ENCODE results near the gene UTP11.

The UTP11 gene

GRCh38 chr1:37998913-37999429 is 13.6 kb upstream of the UTP11 start:
- H3K36me3 Mint-ChIP-seq: peaks cover 12% of the 10 kb centered on the region
- H3K27me3 Mint-ChIP-seq: no peaks in the 10 kb centered on the region
- peak overlapping the region; percentile 85 for H3K27ac Mint-ChIP-seq
- peaks cover 52% of the 10 kb centered on the region for H3K4me1 Mint-ChIP-seq (ENCODE audit: low read depth)
- no peaks in the 10 kb centered on the region for H3K9me3 Mint-ChIP-seq (ENCODE audit: low read depth)
- H3K4me3 Mint-ChIP-seq: peak overlapping the region; percentile 71

DNA sequence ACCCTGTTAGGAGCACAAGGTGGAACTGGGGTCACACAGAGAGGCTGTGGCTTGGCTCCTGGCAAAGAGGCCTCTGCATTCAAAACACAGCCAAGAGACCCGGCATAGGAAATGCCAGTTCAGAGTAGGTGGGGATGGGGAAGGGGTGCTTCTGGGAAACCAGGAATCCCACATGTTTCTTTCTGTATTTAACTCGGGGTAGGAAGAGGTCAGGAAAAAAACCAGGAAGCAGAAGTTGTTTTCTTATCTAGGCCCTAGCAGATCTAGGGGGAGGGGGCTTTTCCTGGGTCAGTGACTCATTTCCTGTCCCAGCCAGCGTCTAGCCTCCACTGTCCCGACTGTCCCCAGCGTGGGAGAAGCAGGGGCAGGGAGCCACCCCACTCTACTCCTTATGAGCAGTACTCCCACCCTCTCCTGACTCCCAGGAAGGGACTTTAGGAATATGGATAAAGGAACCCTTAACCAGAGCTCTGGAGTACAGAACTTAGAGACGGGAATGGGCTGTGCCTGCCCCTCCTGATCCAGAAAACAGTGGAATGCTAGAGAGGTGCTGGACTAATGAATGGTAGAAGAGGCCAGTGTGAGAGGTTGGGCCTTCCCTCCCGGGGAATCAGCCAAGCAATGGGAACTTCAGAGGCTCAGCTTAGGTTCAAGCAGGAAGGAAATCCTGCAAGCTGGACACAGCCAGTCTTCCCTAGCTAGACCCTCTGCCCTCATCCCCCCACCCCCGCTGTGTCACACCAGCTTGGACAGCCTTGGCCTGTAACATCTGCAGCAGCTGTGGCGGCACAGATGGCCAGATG is 12.9 kb upstream of the UTP11 start:
- H3K27me3 Mint-ChIP-seq: no peaks in the 10 kb centered on the region
- H3K27ac Mint-ChIP-seq: peak overlapping the region; percentile 85
- H3K4me1 Mint-ChIP-seq (ENCODE audit: low read depth): peaks cover 56% of the 10 kb centered on the region
- H3K9me3 Mint-ChIP-seq (ENCODE audit: low read depth): no peaks in the 10 kb centered on the region
- H3K36me3 Mint-ChIP-seq: peaks cover 12% of the 10 kb centered on the region
- H3K4me3 Mint-ChIP-seq: peak overlapping the region; percentile 71

DNA sequence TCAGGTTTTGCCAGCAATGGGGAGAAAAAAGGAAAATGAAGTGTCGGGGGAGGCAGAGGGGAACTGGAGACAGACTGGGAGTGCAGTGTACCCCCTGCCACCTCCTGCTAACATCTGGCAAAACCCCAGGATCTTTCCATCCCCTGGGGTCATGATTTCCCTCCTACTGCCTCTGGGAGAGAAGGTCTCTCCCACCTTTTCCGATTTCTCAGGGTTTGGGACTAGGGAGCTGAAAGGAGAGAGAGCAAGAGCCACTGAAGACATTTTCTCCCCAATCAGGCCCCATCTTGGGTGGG is 12.4 kb upstream of the UTP11 start:
- Mint-ChIP-seq H3K9me3 (ENCODE audit: low read depth) (no peaks in the 10 kb centered on the region), H3K27me3 (no peaks in the 10 kb centered on the region), H3K4me1 (ENCODE audit: low read depth) (peaks cover 53% of the 10 kb centered on the region), H3K27ac (peak overlapping the region; percentile 85), H3K36me3 (peaks cover 10% of the 10 kb centered on the region), H3K4me3 (no peak overlapping the region)

DNA sequence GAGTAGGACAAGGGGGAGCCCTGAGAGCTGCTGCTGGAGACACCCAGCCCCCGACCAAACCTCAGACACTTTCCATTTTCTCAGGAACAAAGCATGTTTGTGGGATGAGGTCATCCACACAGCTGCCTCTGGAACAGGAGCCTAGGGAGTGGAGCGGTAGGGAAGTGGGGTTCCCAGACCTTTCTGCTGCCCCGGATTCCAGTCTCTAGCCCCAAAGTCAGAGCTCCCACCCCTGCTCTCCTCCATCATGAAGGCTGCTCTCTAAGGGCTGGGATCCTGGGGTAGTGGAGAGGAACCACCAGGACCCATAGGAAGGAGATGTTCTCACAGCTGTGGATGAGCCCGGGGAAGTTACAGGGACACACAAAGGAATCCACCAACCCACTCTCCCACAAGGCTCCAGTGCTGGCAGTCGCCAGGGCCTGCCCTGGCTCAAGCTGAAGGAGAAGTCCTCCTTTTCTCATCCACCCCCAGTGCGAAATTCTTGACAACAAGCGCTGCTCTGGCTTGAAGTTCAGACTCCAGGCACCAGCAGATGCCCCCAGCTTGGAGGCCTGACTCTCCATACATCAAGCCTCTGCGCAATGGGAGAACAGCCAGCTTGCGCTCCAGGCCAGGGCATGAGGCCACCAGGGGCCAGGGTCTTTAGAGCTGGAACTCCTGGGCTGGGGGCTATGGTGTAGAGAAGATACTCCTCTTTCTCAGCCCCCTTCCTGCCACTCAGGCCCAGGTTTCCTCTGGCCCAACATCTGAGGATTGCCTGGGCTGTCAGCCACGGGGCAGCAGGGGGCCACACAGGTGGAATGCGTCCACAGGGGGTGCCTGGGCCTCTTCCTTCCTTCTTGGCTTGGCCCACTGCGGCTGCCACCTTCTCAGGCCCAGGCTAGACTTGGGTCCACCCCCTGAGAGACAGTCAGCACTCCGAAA is 11.7 kb upstream of the UTP11 start:
- no peaks in the 10 kb centered on the region for H3K9me3 Mint-ChIP-seq (ENCODE audit: low read depth)
- no peak overlapping the region for H3K4me3 Mint-ChIP-seq
- no peaks in the 10 kb centered on the region for H3K27me3 Mint-ChIP-seq
- peak overlapping the region; percentile 46 for H3K27ac Mint-ChIP-seq
- peaks cover 8% of the 10 kb centered on the region for H3K36me3 Mint-ChIP-seq
- peaks cover 50% of the 10 kb centered on the region for H3K4me1 Mint-ChIP-seq (ENCODE audit: low read depth)

DNA sequence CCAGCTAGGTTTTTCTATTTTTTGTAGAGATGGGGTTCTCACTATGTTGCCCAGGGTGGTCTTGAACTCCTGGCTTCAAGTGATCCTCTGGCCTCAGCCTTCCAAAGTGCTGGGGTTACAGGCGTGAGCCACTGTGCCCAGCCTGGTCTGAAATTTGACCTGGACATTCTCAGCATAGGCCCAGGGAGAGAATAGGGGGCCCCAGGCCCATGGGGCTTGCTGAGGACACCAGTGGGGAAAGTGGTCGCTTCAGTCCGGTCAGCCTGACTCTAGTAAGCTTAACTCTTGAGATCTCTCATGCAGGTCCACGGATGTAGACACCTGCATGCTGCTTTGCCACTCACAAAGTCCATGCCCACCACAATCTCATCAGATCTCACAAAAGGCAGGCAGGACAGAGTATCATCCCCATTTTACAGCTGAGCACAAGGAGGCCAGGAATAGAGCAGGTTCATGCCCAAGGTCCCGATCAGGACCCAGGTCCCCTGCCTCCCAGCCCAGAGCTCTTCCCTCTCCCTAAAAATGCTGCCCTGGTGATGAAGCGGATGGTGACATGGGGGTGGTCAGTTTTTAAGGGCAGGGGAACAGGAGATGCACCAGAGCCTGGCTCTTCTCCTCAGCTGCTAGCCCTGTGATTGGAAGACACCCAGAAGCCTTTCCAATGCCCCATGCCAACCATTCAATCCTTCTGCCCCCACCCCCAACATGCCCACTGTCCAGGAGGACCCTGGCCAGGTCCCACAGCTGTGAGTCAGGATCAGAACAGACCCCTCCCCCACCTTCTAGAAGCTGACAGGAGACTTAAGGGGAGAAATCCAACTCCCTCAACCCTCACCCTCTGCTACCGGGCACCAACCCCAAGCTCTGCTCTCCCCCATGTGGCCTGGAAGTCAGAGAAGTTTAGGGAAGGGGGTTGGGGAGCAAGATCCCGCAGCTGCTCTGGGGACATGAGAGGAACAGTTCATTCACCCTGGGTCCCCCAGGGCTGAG is 9.0 kb upstream of the UTP11 start:
- Mint-ChIP-seq H3K27ac (peak overlapping the region; percentile 86), H3K4me3 (peak overlapping the region; percentile 93), H3K36me3 (peaks cover 3% of the 10 kb centered on the region), H3K4me1 (ENCODE audit: low read depth) (peaks cover 43% of the 10 kb centered on the region), H3K9me3 (ENCODE audit: low read depth) (no peaks in the 10 kb centered on the region), H3K27me3 (no peaks in the 10 kb centered on the region)

- H3K27me3 Mint-ChIP-seq: no peaks in the 10 kb centered on the region
Observed at GRCh38 chr1:38004284-38005108, 8.0 kb upstream of the UTP11 start.

GRCh38 chr1:38005195-38006007 is 7.1 kb upstream of the UTP11 start, which contains the start of gene FHL3:
TSS of gene FHL3 (minus strand) at chr1:38005514. CDS start at chr1:37999412, 6,102 bp downstream.
- H3K4me1 Mint-ChIP-seq (ENCODE audit: low read depth): peaks cover 44% of the 10 kb centered on the region

More at GRCh38 chr1:38004284-38005108, 8.0 kb upstream of the UTP11 start:
- Mint-ChIP-seq H3K4me3 (peak overlapping the region; percentile 93), H3K27ac (peak overlapping the region; percentile 86), H3K4me1 (ENCODE audit: low read depth) (peaks cover 44% of the 10 kb centered on the region), H3K36me3 (peaks cover 2% of the 10 kb centered on the region), H3K9me3 (ENCODE audit: low read depth) (no peaks in the 10 kb centered on the region)

GRCh38 chr1:38006008-38006828 is 6.3 kb upstream of the UTP11 start:
- Mint-ChIP-seq H3K36me3 (peaks cover 2% of the 10 kb centered on the region), H3K4me1 (ENCODE audit: low read depth) (peaks cover 45% of the 10 kb centered on the region), H3K27me3 (no peaks in the 10 kb centered on the region), H3K4me3 (peak overlapping the region; percentile 75), H3K9me3 (ENCODE audit: low read depth) (no peaks in the 10 kb centered on the region), H3K27ac (peak overlapping the region; percentile 16)

More at GRCh38 chr1:38005195-38006007, 7.1 kb upstream of the UTP11 start, which contains the start of gene FHL3:
- Mint-ChIP-seq H3K36me3 (peaks cover 2% of the 10 kb centered on the region), H3K27me3 (no peaks in the 10 kb centered on the region), H3K27ac (peak within 1 kb of the TSS; percentile 86), H3K9me3 (ENCODE audit: low read depth) (no peaks in the 10 kb centered on the region), H3K4me3 (peak within 1 kb of the TSS; percentile 93)

DNA sequence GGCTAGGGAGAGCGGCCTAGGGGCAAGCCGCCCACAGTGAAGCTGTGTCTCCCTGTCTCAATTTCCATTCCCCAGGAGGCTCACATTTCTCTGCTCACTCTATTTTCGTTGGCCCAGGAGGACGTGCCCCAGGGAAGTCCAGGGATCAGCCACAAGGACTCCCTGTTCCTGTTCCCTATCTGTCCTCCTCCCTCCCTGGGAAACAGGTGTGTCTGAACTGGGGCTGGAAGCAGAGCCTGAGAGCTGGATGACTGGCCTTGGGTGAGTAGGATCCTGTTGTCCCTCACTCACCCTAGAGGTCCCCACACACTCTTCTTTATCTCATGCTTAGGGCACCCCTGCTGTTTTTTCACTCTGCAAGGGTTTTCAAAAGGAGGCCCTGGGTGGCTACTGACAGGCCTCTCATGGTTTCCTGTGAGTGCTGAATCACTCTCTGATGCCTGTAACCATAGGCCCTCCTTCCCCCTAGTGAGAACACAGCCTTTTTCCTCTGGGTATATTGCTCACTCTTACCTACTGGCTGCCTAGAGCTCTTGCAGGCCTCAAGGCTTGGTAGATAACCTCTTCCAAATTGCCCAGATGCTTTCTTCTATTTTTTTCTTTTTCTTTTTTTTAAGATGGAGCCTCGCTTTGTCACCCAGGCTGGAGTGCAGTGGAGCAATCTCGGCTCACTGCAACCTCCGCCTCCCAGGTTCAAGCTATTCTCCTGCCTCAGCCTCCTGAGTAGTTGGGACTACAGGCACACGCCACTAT is 3.3 kb upstream of the UTP11 start:
- peaks cover 4% of the 10 kb centered on the region for H3K36me3 Mint-ChIP-seq

GRCh38 chr1:38009841-38010180 is 2.7 kb upstream of the UTP11 start:
- H3K27ac Mint-ChIP-seq: peak overlapping the region; percentile 98
- H3K36me3 Mint-ChIP-seq: peaks cover 3% of the 10 kb centered on the region
- H3K4me1 Mint-ChIP-seq (ENCODE audit: low read depth): peaks cover 47% of the 10 kb centered on the region
- no peaks in the 10 kb centered on the region for H3K9me3 Mint-ChIP-seq (ENCODE audit: low read depth)
- H3K4me3 Mint-ChIP-seq: no peak overlapping the region
- H3K27me3 Mint-ChIP-seq: no peaks in the 10 kb centered on the region

More for the DNA sequence above, 3.3 kb upstream of the UTP11 start:
- Mint-ChIP-seq H3K27ac (peak overlapping the region; percentile 98), H3K4me3 (peak overlapping the region; percentile 64), H3K27me3 (no peaks in the 10 kb centered on the region), H3K9me3 (ENCODE audit: low read depth) (no peaks in the 10 kb centered on the region), H3K4me1 (ENCODE audit: low read depth) (peaks cover 50% of the 10 kb centered on the region)

DNA sequence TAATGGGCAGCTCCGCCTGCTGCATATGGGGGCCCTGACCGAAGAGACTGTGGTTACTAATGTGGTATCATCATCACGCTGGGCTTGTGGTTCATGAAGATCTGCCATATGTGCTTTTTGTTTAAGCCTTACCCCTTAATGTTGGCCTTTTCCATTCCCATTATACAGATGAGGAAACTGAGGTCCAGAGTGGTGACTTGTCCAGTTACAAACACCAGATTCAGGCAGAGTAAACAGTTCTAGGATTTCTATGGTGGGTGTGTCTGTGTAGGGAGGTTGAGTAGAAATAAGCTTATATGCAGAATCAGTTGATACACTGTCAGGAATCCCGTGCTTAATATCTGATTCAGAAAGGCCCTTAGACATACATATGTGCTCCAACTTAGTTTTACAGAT is 691 bp downstream of the UTP11 start:
- peak overlapping the region; percentile 97 for H3K4me3 Mint-ChIP-seq
- H3K27ac Mint-ChIP-seq: peak overlapping the region; percentile 96
- peaks cover 59% of the 10 kb centered on the region for H3K4me1 Mint-ChIP-seq (ENCODE audit: low read depth)
- H3K27me3 Mint-ChIP-seq: no peaks in the 10 kb centered on the region
- H3K36me3 Mint-ChIP-seq: peaks cover 3% of the 10 kb centered on the region
- H3K9me3 Mint-ChIP-seq (ENCODE audit: low read depth): no peaks in the 10 kb centered on the region

GRCh38 chr1:38014171-38014570 is 1.6 kb downstream of the UTP11 start:
- Mint-ChIP-seq H3K4me3 (peak overlapping the region; percentile 97), H3K9me3 (ENCODE audit: low read depth) (no peaks in the 10 kb centered on the region), H3K27ac (no peak overlapping the region), H3K4me1 (ENCODE audit: low read depth) (peaks cover 56% of the 10 kb centered on the region), H3K27me3 (no peaks in the 10 kb centered on the region), H3K36me3 (peaks cover 3% of the 10 kb centered on the region)

Data from activated naive CD8-positive, alpha-beta T cell (primary cell).